GM03348 (cell line): ENCODE results near the gene PHLPP1.

Experiments used
- DNase-seq: peaks from one replicate; pipeline ENCODE4 v3.0.0; 2012; ENCODE audit warnings: low spot score

PHLPP1 gene

GRCh38 chr18:62850619-62851306 is 135.4 kb downstream of the PHLPP1 start:
- no peak for DNase-seq

- peak; percentile 28 for DNase-seq
Measured at GRCh38 chr18:62852851-62853250, 137.5 kb downstream of the PHLPP1 start.

GRCh38 chr18:62856294-62856693 is 141.0 kb downstream of the PHLPP1 start:
- no peak for DNase-seq

- no peak for DNase-seq
Measured at GRCh38 chr18:62857263-62857976, 142.1 kb downstream of the PHLPP1 start.

GRCh38 chr18:62860062-62860461 is 144.7 kb downstream of the PHLPP1 start:
- DNase-seq, result no peak

- no peak for DNase-seq
Measured at GRCh38 chr18:62862466-62862865, 147.1 kb downstream of the PHLPP1 start.

- DNase-seq, result no peak
Measured at GRCh38 chr18:62863579-62864001, 148.2 kb downstream of the PHLPP1 start.

- DNase-seq, result no peak
Measured at GRCh38 chr18:62865498-62865897, 150.2 kb downstream of the PHLPP1 start.

GRCh38 chr18:62867534-62867933 is 152.2 kb downstream of the PHLPP1 start:
- DNase-seq, result no peak

GRCh38 chr18:62868645-62869044 is 153.3 kb downstream of the PHLPP1 start:
- no peak for DNase-seq

- DNase-seq, result no peak
Measured at GRCh38 chr18:62870643-62871042, 155.3 kb downstream of the PHLPP1 start.

- DNase-seq, result no peak
Measured at GRCh38 chr18:62875323-62875722, 160.0 kb downstream of the PHLPP1 start.

GRCh38 chr18:62876111-62876510 is 160.8 kb downstream of the PHLPP1 start:
- DNase-seq, result no peak

GRCh38 chr18:62876828-62877227 is 161.5 kb downstream of the PHLPP1 start:
- DNase-seq, result no peak

- peak; percentile 65 for DNase-seq
Measured at GRCh38 chr18:62877411-62878221, 162.3 kb downstream of the PHLPP1 start.

- peak; percentile 46 for DNase-seq
Measured at GRCh38 chr18:62878305-62878704, 163.0 kb downstream of the PHLPP1 start.

GRCh38 chr18:62880034-62880433 is 164.7 kb downstream of the PHLPP1 start:
- DNase-seq, result no peak

- no peak for DNase-seq
Measured at GRCh38 chr18:62880673-62881364, 165.5 kb downstream of the PHLPP1 start.

- DNase-seq, result peak; percentile 89
Measured at GRCh38 chr18:62881509-62882016, 166.2 kb downstream of the PHLPP1 start.

- no peak for DNase-seq
Measured at GRCh38 chr18:62883937-62884735, 168.8 kb downstream of the PHLPP1 start.

GRCh38 chr18:62885804-62886203 is 170.5 kb downstream of the PHLPP1 start:
- DNase-seq, result no peak
